Esophagus (tissue), 2 donors: Measurements from ENCODE around the gene TACC2. TPM values are rescaled to one million over a fixed set of nuclear protein-coding genes. Genes with fewer than 3 reads are reported as not detected.

Source experiments
- H3K27ac ChIP-seq, 2 donors: one replicate each; pipeline ENCODE4 v1.5.1; 2013; ENCODE audit warnings: low read depth in 2 of 2, mild to moderate bottlenecking in 2 of 2, inconsistent platforms in 1 of 2, low read length in 1 of 2, moderate library complexity in 1 of 2
- H3K27me3 ChIP-seq, 2 donors: one replicate each; pipeline ENCODE4 v1.6.1; 2013; ENCODE audit warnings: low read length in 2 of 2, control low read depth in 1 of 2, mild to moderate bottlenecking in 1 of 2; ENCODE audit not compliant: insufficient read depth in 2 of 2, control insufficient read depth in 1 of 2
- H3K36me3 ChIP-seq, 2 donors: one replicate each; pipeline ENCODE4 v1.6.1; 2013; ENCODE audit warnings: low read length in 1 of 2; ENCODE audit not compliant: control insufficient read depth in 2 of 2, insufficient read depth in 2 of 2
- H3K4me1 ChIP-seq, 2 donors: one replicate each; pipeline ENCODE4 v1.6.1; 2013; ENCODE audit warnings: low read length in 1 of 2; ENCODE audit not compliant: control insufficient read depth in 2 of 2, insufficient read depth in 2 of 2
- H3K4me3 ChIP-seq, 2 donors: one replicate each; pipeline ENCODE4 v1.5.1; 2013; ENCODE audit warnings: low read length in 2 of 2, mild to moderate bottlenecking in 2 of 2, low read depth in 1 of 2, moderate library complexity in 1 of 2
- H3K9me3 ChIP-seq, 2 donors: one replicate each; pipeline ENCODE4 v1.6.1; 2013; ENCODE audit warnings: mild to moderate bottlenecking in 2 of 2, low read depth in 1 of 2, low read length in 1 of 2, moderate library complexity in 1 of 2; ENCODE audit not compliant: control insufficient read depth in 2 of 2, insufficient read depth in 1 of 2
- WGBS, 2 donors: extraction: QIAGEN DNeasy Blood & Tissue Kit; methylation state at CpG; one replicate each; pipeline ENCODE4 v1.1.7; 2013; 5-methylcytosine and 5-hydroxymethylcytosine counted together
- polyA plus RNA-seq, 2 donors: library from polyadenylated mRNA; stranded (reverse); fragments of 200-250 nt; gene quantifications; one replicate each; pipeline ENCODE4 v1.2.3, GENCODE V29; 2013
- donor health status: healthy with polysubstance abuse.
- donor health status: Bipolar disorder and iron deficiency.

The TACC2 gene
- polyA plus RNA-seq, 2 donors = 47.8 to 51.8 TPM

- Histone ChIP-seq H3K27me3 (no peaks in the 10 kb centered on the region), H3K4me1 (peaks cover 2% of the 10 kb centered on the region in 2 donors), H3K27ac (no peak overlapping the region), H3K36me3 (peaks cover 0 to 9% of the 10 kb centered on the region in 2 donors), H3K9me3 (no peaks in the 10 kb centered on the region), H3K4me3 (no peak overlapping the region)
- 84 to 87% methylated on average over 22 of the region's 22 CpGs for WGBS, 2 donors
These were observed 131.2 kb downstream of the TACC2 start for GRCh38 chr10:122120008-122120744.

- Histone ChIP-seq H3K27me3 (no peaks in the 10 kb centered on the region), H3K27ac (no peak overlapping the region), H3K4me1 (peaks cover 0 to 2% of the 10 kb centered on the region in 2 donors), H3K36me3 (peaks cover 0 to 9% of the 10 kb centered on the region in 2 donors), H3K9me3 (no peaks in the 10 kb centered on the region), H3K4me3 (no peak overlapping the region)
- WGBS, 2 donors = 86 to 92% methylated on average over 5 of the region's 5 CpGs
These were observed 132.1 kb downstream of the TACC2 start for GRCh38 chr10:122121059-122121458.

DNA sequence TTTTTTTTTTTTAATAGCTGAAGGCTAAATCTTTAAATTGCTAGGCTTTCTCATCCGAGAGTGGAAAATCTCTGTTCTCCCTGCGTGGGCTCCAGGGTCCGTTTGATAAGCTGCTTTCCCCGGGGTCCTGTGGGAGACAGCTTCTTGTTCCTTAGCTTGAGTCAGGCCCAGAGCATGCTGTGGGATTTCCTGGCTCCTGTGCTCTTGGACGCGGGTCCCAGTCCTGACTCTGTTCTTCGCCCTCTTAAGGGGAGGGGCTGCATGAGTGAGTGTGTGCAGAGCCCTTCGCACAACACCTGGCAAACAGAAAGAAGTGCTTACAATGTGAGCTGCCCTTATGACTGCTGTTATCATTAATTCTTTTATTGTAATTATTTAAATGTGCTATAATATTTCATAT is 133.5 kb downstream of the TACC2 start:
- 88 to 90% methylated on average over 8 of the region's 8 CpGs for WGBS, 2 donors
- Histone ChIP-seq H3K4me1 (peaks cover 2 to 6% of the 10 kb centered on the region in 2 donors), H3K4me3 (no peak overlapping the region), H3K27ac (no peak overlapping the region), H3K36me3 (peaks cover 0 to 9% of the 10 kb centered on the region in 2 donors), H3K27me3 (no peaks in the 10 kb centered on the region), H3K9me3 (no peaks in the 10 kb centered on the region)

GRCh38 chr10:122123186-122123585 is 134.2 kb downstream of the TACC2 start:
- H3K4me1 ChIP-seq = peaks cover 2 to 6% of the 10 kb centered on the region in 2 donors
- peaks cover 0 to 9% of the 10 kb centered on the region in 2 donors for H3K36me3 ChIP-seq
- no peaks in the 10 kb centered on the region for H3K27me3 ChIP-seq
- 78 to 79% methylated on average over 8 of the region's 8 CpGs for WGBS, 2 donors
- H3K27ac ChIP-seq = no peak overlapping the region
- H3K9me3 ChIP-seq = no peaks in the 10 kb centered on the region
- no peak overlapping the region for H3K4me3 ChIP-seq

DNA sequence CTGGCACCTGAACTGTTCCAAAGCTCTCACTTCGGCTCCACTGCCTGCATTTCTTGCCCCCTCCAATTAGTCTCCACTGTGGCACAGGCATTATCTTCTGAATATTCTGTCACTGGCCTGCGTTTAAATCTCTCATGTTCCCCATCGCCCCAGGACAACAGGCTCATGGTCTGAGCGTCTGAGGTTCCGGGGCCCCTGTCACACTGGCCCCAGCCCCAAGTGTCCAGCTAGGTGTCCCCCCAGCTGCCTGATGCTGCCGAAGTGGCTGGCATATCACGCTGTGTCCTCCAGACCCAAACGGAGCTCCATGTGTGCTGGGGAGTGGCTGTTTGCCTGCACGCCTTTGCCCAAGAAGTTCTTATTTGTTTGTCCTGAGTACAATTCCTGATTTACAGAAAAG is 135.4 kb downstream of the TACC2 start:
- H3K27ac ChIP-seq = no peak overlapping the region
- 86 to 90% methylated on average over 9 of the region's 9 CpGs for WGBS, 2 donors

GRCh38 chr10:122124808-122125207 is 135.8 kb downstream of the TACC2 start:
- Histone ChIP-seq H3K27ac (no peak overlapping the region), H3K27me3 (no peaks in the 10 kb centered on the region), H3K4me3 (no peak overlapping the region), H3K9me3 (no peaks in the 10 kb centered on the region), H3K36me3 (peaks cover 0 to 8% of the 10 kb centered on the region in 2 donors), H3K4me1 (peaks cover 2 to 6% of the 10 kb centered on the region in 2 donors)
- WGBS, 2 donors = 75 to 77% methylated on average over 7 of the region's 7 CpGs

More for the DNA sequence above, 135.4 kb downstream of the TACC2 start:
- H3K9me3 ChIP-seq = no peaks in the 10 kb centered on the region
- peaks cover 0 to 7% of the 10 kb centered on the region in 2 donors for H3K36me3 ChIP-seq
- no peaks in the 10 kb centered on the region for H3K27me3 ChIP-seq
- no peak overlapping the region for H3K4me3 ChIP-seq
- H3K4me1 ChIP-seq = peaks cover 2 to 6% of the 10 kb centered on the region in 2 donors

DNA sequence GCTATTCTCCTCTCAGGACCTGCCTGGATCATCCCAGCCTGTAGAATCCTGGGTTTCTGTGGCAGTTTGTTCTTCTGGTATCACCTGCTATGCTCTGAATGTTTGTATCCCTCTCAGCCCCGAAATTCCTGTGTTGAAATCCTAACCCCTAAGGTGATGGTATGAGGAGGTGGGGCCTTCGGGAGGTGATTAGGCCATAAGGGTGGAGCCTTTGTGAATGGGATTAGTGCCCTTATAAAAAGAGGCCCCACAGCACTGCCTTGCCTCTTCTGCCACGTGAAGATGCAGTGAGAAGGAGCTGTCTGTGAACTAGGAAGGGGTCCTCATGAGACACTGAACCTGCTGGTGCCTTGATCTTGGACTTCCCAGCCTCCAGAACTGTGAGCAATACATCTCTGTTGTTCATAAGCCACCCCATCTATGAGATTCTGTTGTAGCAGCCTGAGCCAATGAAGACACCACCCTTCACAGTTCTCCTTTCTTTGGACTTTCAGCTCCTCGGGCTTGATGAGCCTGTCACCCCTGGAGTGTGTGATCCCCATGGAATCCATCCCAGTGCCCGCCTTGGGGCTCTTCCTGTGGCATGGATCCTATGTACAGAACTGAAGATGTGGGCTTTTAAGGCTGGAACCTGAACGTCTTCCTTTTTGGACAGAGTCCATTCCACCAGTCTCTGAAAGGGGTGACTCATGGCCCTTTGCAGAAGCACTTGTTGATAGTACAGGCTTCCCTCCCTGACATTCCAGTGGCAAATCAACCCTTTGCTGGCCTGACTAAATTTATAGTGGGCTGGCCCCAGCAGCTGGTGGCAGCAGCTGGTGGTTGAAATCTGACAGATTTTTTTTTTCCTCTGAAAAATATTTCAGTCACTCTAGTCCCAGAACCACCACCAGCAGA is 138.0 kb downstream of the TACC2 start:
- Histone ChIP-seq H3K4me3 (no peak overlapping the region), H3K36me3 (peaks cover 0 to 4% of the 10 kb centered on the region in 2 donors), H3K27me3 (no peaks in the 10 kb centered on the region), H3K9me3 (no peaks in the 10 kb centered on the region), H3K4me1 (peaks cover 0 to 6% of the 10 kb centered on the region in 2 donors), H3K27ac (peak overlapping the region; percentile 65 to 91)
- 27 to 36% methylated on average over 6 of the region's 6 CpGs for WGBS, 2 donors

DNA sequence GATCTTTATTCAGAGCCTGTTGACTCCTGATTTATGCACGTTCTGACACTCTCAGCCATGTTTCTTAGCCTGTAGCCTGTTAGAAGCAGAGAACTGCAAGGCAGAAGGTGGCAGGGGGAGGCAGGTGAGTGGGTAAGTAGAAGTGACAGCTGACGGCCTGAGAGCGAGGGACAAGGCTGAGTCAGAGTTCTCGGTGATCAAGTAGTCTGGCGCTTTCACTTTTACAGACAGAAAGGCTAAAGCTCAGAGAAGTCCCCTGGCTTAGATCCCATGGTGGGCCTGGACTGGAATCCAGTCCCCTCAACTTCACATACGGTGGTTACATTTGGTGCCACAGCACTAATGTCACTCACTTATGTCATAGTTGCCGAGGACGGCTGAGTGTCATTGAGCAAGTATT is 139.0 kb downstream of the TACC2 start:
- peaks cover 0 to 6% of the 10 kb centered on the region in 2 donors for H3K36me3 ChIP-seq
- 36 to 43% methylated on average over 8 of the region's 8 CpGs for WGBS, 2 donors
- H3K27me3 ChIP-seq = no peaks in the 10 kb centered on the region
- H3K4me1 ChIP-seq = peaks cover 0 to 6% of the 10 kb centered on the region in 2 donors
- H3K4me3 ChIP-seq = no peak overlapping the region
- H3K27ac ChIP-seq = peak overlapping the region; percentile 79 to 80
- no peaks in the 10 kb centered on the region for H3K9me3 ChIP-seq

- peaks cover 3 to 6% of the 10 kb centered on the region in 2 donors for H3K36me3 ChIP-seq
- no peak overlapping the region for H3K4me3 ChIP-seq
- WGBS, 2 donors = 48 to 49% methylated on average over 5 of the region's 5 CpGs
- H3K9me3 ChIP-seq = no peaks in the 10 kb centered on the region
- peak overlapping the region; percentile 79 to 80 for H3K27ac ChIP-seq
- H3K27me3 ChIP-seq = no peaks in the 10 kb centered on the region
- peaks cover 0 to 6% of the 10 kb centered on the region in 2 donors for H3K4me1 ChIP-seq
These were observed 139.4 kb downstream of the TACC2 start for GRCh38 chr10:122128357-122128756.
